ENCODE results near the gene SPATA16. TPM values are rescaled to one million over a fixed set of nuclear protein-coding genes. Genes with fewer than 3 reads are reported as not detected.

Gene SPATA16
- total and polyA plus RNA-seq, 5 donors from 2014 or later: not detected

DNA sequence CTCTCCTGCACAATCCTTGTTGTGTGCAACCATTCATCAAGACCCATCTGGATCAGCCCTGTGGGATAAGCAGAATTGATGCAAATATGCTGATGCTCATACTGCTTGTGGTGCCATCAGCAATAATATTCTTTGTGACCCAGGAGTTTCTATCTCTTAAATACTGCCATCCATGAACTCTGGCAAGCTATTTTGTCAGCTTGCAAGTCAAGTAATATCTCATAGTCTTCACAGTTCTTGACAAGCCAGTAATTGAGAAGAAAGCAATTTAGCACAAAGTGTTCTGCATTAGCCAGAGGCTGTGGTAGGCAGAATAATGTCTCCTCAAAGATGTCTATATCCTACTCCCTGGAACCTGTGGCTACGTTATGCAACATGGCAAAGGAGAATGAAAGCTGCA is 49.0 kb downstream of the SPATA16 start:
- H3K9me3 ChIP-seq (ENCODE audit: control insufficient read depth in 2 of 2, low read length in 2 of 2): no peaks in the 10 kb centered on the region
- H3K27ac Mint-ChIP-seq: no peak overlapping the region
- H3K4me3 ChIP-seq (ENCODE audit: low read depth, low read length): no peak overlapping the region
- ATAC-seq (ENCODE audit: low read depth in 2 of 2): no peak
- no peaks in the 10 kb centered on the region for H3K27me3 Mint-ChIP-seq
- DNase-seq: no peak
- no peak overlapping the region for H3K4me3 Mint-ChIP-seq
- H3K4me1 Mint-ChIP-seq: no peaks in the 10 kb centered on the region
- peaks cover 0 to 16% (median 2%) of the 10 kb centered on the region in 7 donors for H3K9me3 Mint-ChIP-seq
- H3K36me3 Mint-ChIP-seq: no peaks in the 10 kb centered on the region
- H3K27ac ChIP-seq (ENCODE audit: insufficient read depth, low read length, poor library complexity, severe bottlenecking): no peak overlapping the region
- no peaks in the 10 kb centered on the region for H3K36me3 ChIP-seq (ENCODE audit: control insufficient read depth, insufficient read depth, low read length)
- H3K27me3 ChIP-seq (ENCODE audit: control insufficient read depth, insufficient read depth, low read length): no peaks in the 10 kb centered on the region
- H3K4me1 ChIP-seq (ENCODE audit: control insufficient read depth, insufficient read depth, low read length, poor library complexity, severe bottlenecking): no peaks in the 10 kb centered on the region

- Mint-ChIP-seq H3K9me3 (peaks cover 0 to 23% (median 2%) of the 10 kb centered on the region in 7 donors), H3K27ac (no peak overlapping the region), H3K27me3 (no peaks in the 10 kb centered on the region), H3K4me3 (no peak overlapping the region), H3K4me1 (no peaks in the 10 kb centered on the region), H3K36me3 (no peaks in the 10 kb centered on the region)
- no peaks in the 10 kb centered on the region for H3K9me3 ChIP-seq (ENCODE audit: control insufficient read depth in 2 of 2, low read length in 2 of 2)
- DNase-seq (no peak), ATAC-seq (ENCODE audit: low read depth in 2 of 2) (no peak)
- no peaks in the 10 kb centered on the region for H3K4me1 ChIP-seq (ENCODE audit: control insufficient read depth, insufficient read depth, low read length, poor library complexity, severe bottlenecking)
- H3K4me3 ChIP-seq (ENCODE audit: low read depth, low read length): no peak overlapping the region
- no peak overlapping the region for H3K27ac ChIP-seq (ENCODE audit: insufficient read depth, low read length, poor library complexity, severe bottlenecking)
- no peaks in the 10 kb centered on the region for H3K36me3 ChIP-seq (ENCODE audit: control insufficient read depth, insufficient read depth, low read length)
- no peaks in the 10 kb centered on the region for H3K27me3 ChIP-seq (ENCODE audit: control insufficient read depth, insufficient read depth, low read length)
Measured at GRCh38 chr3:173090492-173090891, 50.5 kb downstream of the SPATA16 start.

DNA sequence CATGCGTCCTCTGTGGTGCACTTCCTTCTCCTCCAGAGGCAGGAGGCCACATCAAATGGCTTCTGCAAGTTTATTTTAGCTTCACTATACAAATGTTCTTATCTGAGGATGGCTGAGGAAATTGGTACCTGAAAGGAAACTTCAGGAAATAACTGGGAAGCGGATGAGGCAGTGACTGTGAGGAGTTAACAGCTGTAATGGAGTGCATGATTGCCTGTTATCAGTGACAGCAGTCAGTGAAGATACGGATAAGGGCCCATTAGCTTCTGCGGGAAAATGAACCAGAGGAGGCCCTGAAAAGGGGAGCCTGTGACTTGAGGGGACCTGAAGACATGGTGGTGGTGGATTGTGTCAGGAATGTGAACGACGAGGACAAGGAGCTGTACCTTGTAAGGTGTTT is 51.8 kb downstream of the SPATA16 start:
- Mint-ChIP-seq H3K9me3 (peaks cover 0 to 23% (median 2%) of the 10 kb centered on the region in 7 donors), H3K27ac (no peak overlapping the region), H3K36me3 (no peaks in the 10 kb centered on the region), H3K4me1 (no peaks in the 10 kb centered on the region), H3K27me3 (no peaks in the 10 kb centered on the region), H3K4me3 (no peak overlapping the region)
- Histone ChIP-seq H3K4me3 (ENCODE audit: low read depth, low read length) (no peak overlapping the region), H3K9me3 (ENCODE audit: control insufficient read depth in 2 of 2, low read length in 2 of 2) (no peaks in the 10 kb centered on the region), H3K27me3 (ENCODE audit: control insufficient read depth, insufficient read depth, low read length) (no peaks in the 10 kb centered on the region), H3K36me3 (ENCODE audit: control insufficient read depth, insufficient read depth, low read length) (no peaks in the 10 kb centered on the region), H3K4me1 (ENCODE audit: control insufficient read depth, insufficient read depth, low read length, poor library complexity, severe bottlenecking) (no peaks in the 10 kb centered on the region), H3K27ac (ENCODE audit: insufficient read depth, low read length, poor library complexity, severe bottlenecking) (no peak overlapping the region)
- ATAC-seq (ENCODE audit: low read depth in 2 of 2) (no peak), DNase-seq (no peak)

- no peak overlapping the region for H3K27ac Mint-ChIP-seq
- no peaks in the 10 kb centered on the region for H3K4me1 Mint-ChIP-seq
- no peak overlapping the region for H3K4me3 ChIP-seq (ENCODE audit: low read depth, low read length)
- no peaks in the 10 kb centered on the region for H3K36me3 ChIP-seq (ENCODE audit: control insufficient read depth, insufficient read depth, low read length)
- no peak overlapping the region for H3K27ac ChIP-seq (ENCODE audit: insufficient read depth, low read length, poor library complexity, severe bottlenecking)
- no peaks in the 10 kb centered on the region for H3K4me1 ChIP-seq (ENCODE audit: control insufficient read depth, insufficient read depth, low read length, poor library complexity, severe bottlenecking)
- H3K9me3 Mint-ChIP-seq: peaks cover 1 to 7% (median 3%) of the 10 kb centered on the region in 7 donors
- no peak overlapping the region for H3K4me3 Mint-ChIP-seq
- H3K36me3 Mint-ChIP-seq: no peaks in the 10 kb centered on the region
- no peaks in the 10 kb centered on the region for H3K27me3 ChIP-seq (ENCODE audit: control insufficient read depth, insufficient read depth, low read length)
- no peaks in the 10 kb centered on the region for H3K9me3 ChIP-seq (ENCODE audit: control insufficient read depth in 2 of 2, low read length in 2 of 2)
- no peak for ATAC-seq (ENCODE audit: low read depth in 2 of 2)
- no peaks in the 10 kb centered on the region for H3K27me3 Mint-ChIP-seq
- no peak for DNase-seq
Measured at GRCh38 chr3:173078525-173078924, 62.5 kb downstream of the SPATA16 start.

DNA sequence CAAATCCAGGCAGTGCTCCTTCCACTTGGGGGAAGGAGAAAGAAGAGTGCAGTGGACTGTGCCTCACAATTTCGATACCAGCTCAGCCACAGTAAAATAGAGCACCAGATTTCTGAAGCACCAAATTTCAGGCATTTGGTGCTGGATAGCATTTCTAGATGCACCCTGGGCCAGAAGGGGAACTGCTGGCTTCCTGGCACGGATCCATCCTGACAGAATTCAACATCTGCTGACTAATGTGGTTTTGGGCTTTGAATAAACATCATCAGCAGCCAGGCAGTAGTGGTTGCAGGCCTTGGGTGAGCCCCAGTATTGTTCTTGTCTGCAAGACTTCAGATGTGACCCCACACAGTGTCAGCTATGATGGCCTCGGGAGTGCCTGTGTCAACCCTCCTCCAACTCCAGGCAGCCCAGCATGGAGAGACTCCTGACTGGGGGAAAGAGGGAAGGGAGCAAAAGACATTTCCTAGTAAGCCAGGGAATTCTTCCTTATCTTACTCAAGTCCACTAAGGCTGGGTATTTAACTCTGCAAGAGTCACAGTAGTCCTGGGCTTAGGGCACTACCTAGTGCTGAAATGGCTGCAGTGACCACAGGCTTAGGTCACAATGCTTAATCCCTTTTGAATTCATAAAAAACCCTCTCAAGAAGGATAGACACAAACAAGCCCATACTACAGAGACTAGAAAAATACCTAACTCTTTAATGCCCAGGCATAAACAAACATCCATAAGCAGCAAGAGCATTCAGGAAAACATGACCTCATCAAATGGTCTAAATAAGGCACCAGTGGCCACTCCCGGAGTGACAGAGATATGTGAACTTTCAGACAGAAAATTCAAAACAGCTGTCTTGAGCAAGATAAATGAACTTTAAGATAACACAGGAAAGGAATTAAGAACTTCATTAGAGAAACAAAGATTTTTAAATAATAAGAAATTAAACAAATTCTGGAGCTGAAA is 74.7 kb downstream of the SPATA16 start:
- DNase-seq (no peak), ATAC-seq (ENCODE audit: low read depth in 2 of 2) (no peak)
- H3K9me3 Mint-ChIP-seq: peaks cover 0 to 22% (median 8%) of the 10 kb centered on the region in 7 donors
- Histone ChIP-seq H3K27ac (ENCODE audit: insufficient read depth, low read length, poor library complexity, severe bottlenecking) (no peak overlapping the region), H3K9me3 (ENCODE audit: control insufficient read depth in 2 of 2, low read length in 2 of 2) (no peaks in the 10 kb centered on the region), H3K4me3 (ENCODE audit: low read depth, low read length) (no peak overlapping the region), H3K36me3 (ENCODE audit: control insufficient read depth, insufficient read depth, low read length) (no peaks in the 10 kb centered on the region), H3K4me1 (ENCODE audit: control insufficient read depth, insufficient read depth, low read length, poor library complexity, severe bottlenecking) (no peaks in the 10 kb centered on the region), H3K27me3 (ENCODE audit: control insufficient read depth, insufficient read depth, low read length) (no peaks in the 10 kb centered on the region)
- H3K4me1 Mint-ChIP-seq: no peaks in the 10 kb centered on the region
- H3K27me3 Mint-ChIP-seq: no peaks in the 10 kb centered on the region
- H3K36me3 Mint-ChIP-seq: no peaks in the 10 kb centered on the region
- no peak overlapping the region for H3K4me3 Mint-ChIP-seq
- H3K27ac Mint-ChIP-seq: no peak overlapping the region

GRCh38 chr3:173065543-173065981 is 75.5 kb downstream of the SPATA16 start:
- H3K4me1 ChIP-seq (ENCODE audit: control insufficient read depth, insufficient read depth, low read length, poor library complexity, severe bottlenecking): no peaks in the 10 kb centered on the region
- Mint-ChIP-seq H3K36me3 (no peaks in the 10 kb centered on the region), H3K4me3 (no peak overlapping the region), H3K4me1 (no peaks in the 10 kb centered on the region), H3K27ac (no peak overlapping the region), H3K27me3 (no peaks in the 10 kb centered on the region), H3K9me3 (peaks cover 0 to 18% (median 5%) of the 10 kb centered on the region in 7 donors)
- ATAC-seq (ENCODE audit: low read depth in 2 of 2) (no peak), DNase-seq (no peak)
- H3K9me3 ChIP-seq (ENCODE audit: control insufficient read depth in 2 of 2, low read length in 2 of 2): no peaks in the 10 kb centered on the region
- no peak overlapping the region for H3K4me3 ChIP-seq (ENCODE audit: low read depth, low read length)
- H3K36me3 ChIP-seq (ENCODE audit: control insufficient read depth, insufficient read depth, low read length): no peaks in the 10 kb centered on the region
- H3K27ac ChIP-seq (ENCODE audit: insufficient read depth, low read length, poor library complexity, severe bottlenecking): no peak overlapping the region
- H3K27me3 ChIP-seq (ENCODE audit: control insufficient read depth, insufficient read depth, low read length): no peaks in the 10 kb centered on the region

DNA sequence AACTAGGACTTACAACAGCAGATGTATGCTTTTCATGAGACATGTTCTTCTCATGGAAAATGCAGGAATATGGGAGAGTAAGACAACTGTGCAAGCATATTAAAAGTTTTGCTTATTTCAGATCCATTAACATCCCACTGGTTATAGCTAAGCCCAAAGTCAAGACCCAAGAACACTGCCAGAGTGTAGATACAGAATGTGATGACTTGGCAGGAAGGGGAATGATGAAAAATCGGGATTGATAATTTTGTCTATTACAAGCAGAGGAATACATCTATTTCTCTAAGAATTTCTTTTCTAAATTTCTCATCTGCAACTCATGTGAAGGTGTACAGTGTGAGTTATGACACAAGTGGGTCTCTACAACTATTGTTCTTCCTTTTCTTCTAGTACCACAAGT is 76.4 kb downstream of the SPATA16 start:
- H3K4me1 Mint-ChIP-seq: no peaks in the 10 kb centered on the region
- no peaks in the 10 kb centered on the region for H3K4me1 ChIP-seq (ENCODE audit: control insufficient read depth, insufficient read depth, low read length, poor library complexity, severe bottlenecking)
- no peak overlapping the region for H3K4me3 ChIP-seq (ENCODE audit: low read depth, low read length)
- no peak overlapping the region for H3K27ac Mint-ChIP-seq
- peaks cover 0 to 15% (median 5%) of the 10 kb centered on the region in 7 donors for H3K9me3 Mint-ChIP-seq
- H3K27me3 Mint-ChIP-seq: no peaks in the 10 kb centered on the region
- ATAC-seq (ENCODE audit: low read depth in 2 of 2) (no peak), DNase-seq (no peak)
- H3K27ac ChIP-seq (ENCODE audit: insufficient read depth, low read length, poor library complexity, severe bottlenecking): no peak overlapping the region
- no peaks in the 10 kb centered on the region for H3K9me3 ChIP-seq (ENCODE audit: control insufficient read depth in 2 of 2, low read length in 2 of 2)
- no peaks in the 10 kb centered on the region for H3K36me3 Mint-ChIP-seq
- no peak overlapping the region for H3K4me3 Mint-ChIP-seq
- no peaks in the 10 kb centered on the region for H3K36me3 ChIP-seq (ENCODE audit: control insufficient read depth, insufficient read depth, low read length)
- H3K27me3 ChIP-seq (ENCODE audit: control insufficient read depth, insufficient read depth, low read length): no peaks in the 10 kb centered on the region

GRCh38 chr3:173058229-173058628 is 82.8 kb downstream of the SPATA16 start:
- Mint-ChIP-seq H3K27me3 (no peaks in the 10 kb centered on the region), H3K36me3 (no peaks in the 10 kb centered on the region), H3K4me1 (no peaks in the 10 kb centered on the region), H3K9me3 (peaks cover 0 to 3% (median 0%) of the 10 kb centered on the region in 7 donors), H3K27ac (no peak overlapping the region), H3K4me3 (no peak overlapping the region)
- Histone ChIP-seq H3K36me3 (ENCODE audit: control insufficient read depth, insufficient read depth, low read length) (no peaks in the 10 kb centered on the region), H3K27me3 (ENCODE audit: control insufficient read depth, insufficient read depth, low read length) (no peaks in the 10 kb centered on the region), H3K9me3 (ENCODE audit: control insufficient read depth in 2 of 2, low read length in 2 of 2) (no peaks in the 10 kb centered on the region), H3K4me1 (ENCODE audit: control insufficient read depth, insufficient read depth, low read length, poor library complexity, severe bottlenecking) (no peaks in the 10 kb centered on the region), H3K4me3 (ENCODE audit: low read depth, low read length) (no peak overlapping the region), H3K27ac (ENCODE audit: insufficient read depth, low read length, poor library complexity, severe bottlenecking) (no peak overlapping the region)
- DNase-seq (no peak), ATAC-seq (ENCODE audit: low read depth in 2 of 2) (no peak)

All from CD4-positive, CD25-positive, alpha-beta regulatory T cell (primary cell).